Measurements from ENCODE around the gene MRPL39.

GRCh38 chr21:25580912-25581260, 26.4 kb downstream of the MRPL39 start:
- TF ChIP-seq CTCF (IDR thresholded peaks at IDR 0.05) (no peak), POLR2A (IDR thresholded peaks at IDR 0.05) (no peak)
